NCI-H146 (cell line): ENCODE results near the gene PLAGL1.
"Not testable (repeated sequence)": the region's sequence is repeated elsewhere in the genome, so short reads cannot be mapped to it uniquely, and the experiment has no call there.

Source experiments
- DNase-seq: peaks from one replicate; lab custom pipeline; 2025; lab: John Stamatoyannopoulos, UW

The PLAGL1 gene

GRCh38 chr6:144009628-144010027 is 1.6 kb upstream of the PLAGL1 start:
- not testable (repeated sequence) for DNase-seq

GRCh38 chr6:144008846-144009245 is 787 bp upstream of the PLAGL1 start:
- no peak for DNase-seq

- no peak for DNase-seq
Measured at GRCh38 chr6:144007478-144008119, 460 bp downstream of the PLAGL1 start.

GRCh38 chr6:144006736-144007477 is 1.2 kb downstream of the PLAGL1 start:
- DNase-seq = no peak

GRCh38 chr6:143999406-143999805 is 8.7 kb downstream of the PLAGL1 start:
- no peak for DNase-seq

GRCh38 chr6:143998686-143999085 is 9.4 kb downstream of the PLAGL1 start:
- DNase-seq = no peak

- DNase-seq = no peak
Measured at GRCh38 chr6:143993965-143994646, 14.0 kb downstream of the PLAGL1 start.

GRCh38 chr6:143992285-143992684 is 15.8 kb downstream of the PLAGL1 start:
- no peak for DNase-seq

- no peak for DNase-seq
Measured at GRCh38 chr6:143986463-143987065, 21.5 kb downstream of the PLAGL1 start.

- DNase-seq = no peak
Measured at GRCh38 chr6:143984666-143985065, 23.4 kb downstream of the PLAGL1 start.

GRCh38 chr6:143982968-143983367 is 25.1 kb downstream of the PLAGL1 start:
- DNase-seq = no peak

GRCh38 chr6:143980921-143981320 is 27.1 kb downstream of the PLAGL1 start:
- no peak for DNase-seq

GRCh38 chr6:143976806-143977349 is 31.2 kb downstream of the PLAGL1 start:
- no peak for DNase-seq

GRCh38 chr6:143974089-143974488 is 34.0 kb downstream of the PLAGL1 start:
- DNase-seq = no peak

- peak; percentile 13 for DNase-seq
Measured at GRCh38 chr6:143973097-143973966, 34.7 kb downstream of the PLAGL1 start.

- DNase-seq = no peak
Measured at GRCh38 chr6:143971482-143972205, 36.4 kb downstream of the PLAGL1 start.

- no peak for DNase-seq
Measured at GRCh38 chr6:143970456-143971218, 37.4 kb downstream of the PLAGL1 start.

GRCh38 chr6:143969077-143969476 is 39.0 kb downstream of the PLAGL1 start:
- DNase-seq = no peak

- DNase-seq = no peak
Measured at GRCh38 chr6:143967706-143968376, 40.2 kb downstream of the PLAGL1 start.
